Thymus (tissue), 11 donors: ENCODE data around the gene COL1A2. TPM values are rescaled to one million over a fixed set of nuclear protein-coding genes. Genes with fewer than 3 reads are reported as not detected.

Source experiments
- DNase-seq, 9 donors: peaks; one replicate each; pipeline ENCODE4 v3.0.0-alpha.2; 2013; ENCODE audit warnings: low spot score in 9 of 9, low read depth in 6 of 9, missing footprints in 1 of 9
- H3K27ac ChIP-seq, 2 donors: one replicate each; pipeline ENCODE4 v1.5.1; 2013; ENCODE audit warnings: control low read depth in 1 of 2, low read depth in 1 of 2, low read length in 1 of 2, mild to moderate bottlenecking in 1 of 2, moderate library complexity in 1 of 2
- H3K27me3 ChIP-seq, 2 donors: one replicate each; pipeline ENCODE4 v1.5.1; 2013; ENCODE audit warnings: low read length in 1 of 2; ENCODE audit not compliant: control insufficient read depth in 2 of 2, insufficient read depth in 1 of 2
- H3K36me3 ChIP-seq, 2 donors: one replicate each; pipeline ENCODE4 v1.5.1; 2013; ENCODE audit warnings: low read length in 1 of 2, mild to moderate bottlenecking in 1 of 2, moderate library complexity in 1 of 2; ENCODE audit not compliant: control insufficient read depth in 2 of 2, insufficient read depth in 2 of 2
- H3K4me1 ChIP-seq, 2 donors: one replicate each; pipeline ENCODE4 v1.5.1; 2013; ENCODE audit warnings: low read length in 2 of 2; ENCODE audit not compliant: control insufficient read depth in 2 of 2, insufficient read depth in 2 of 2
- H3K4me3 ChIP-seq, 2 donors: one replicate each; pipeline ENCODE4 v1.5.1; 2013; ENCODE audit warnings: low read length in 2 of 2, control low read depth in 1 of 2, mild to moderate bottlenecking in 1 of 2
- H3K9me3 ChIP-seq, 2 donors: one replicate each; pipeline ENCODE4 v1.5.1; 2013; ENCODE audit warnings: low read length in 1 of 2, mild to moderate bottlenecking in 1 of 2; ENCODE audit not compliant: control insufficient read depth in 2 of 2, insufficient read depth in 1 of 2
- WGBS: extraction: QIAGEN DNeasy Blood & Tissue Kit; methylation state at CpG from one replicate; pipeline ENCODE4 v1.1.7; 2013; 5-methylcytosine and 5-hydroxymethylcytosine counted together
- polyA plus RNA-seq: library from polyadenylated mRNA; stranded (reverse); fragments of 200-250 nt; gene quantifications from one replicate; pipeline ENCODE4 v1.2.3, GENCODE V29; 2013
- total RNA-seq: library from RNA; stranded (reverse); fragments of 120-200 nt; gene quantifications from one replicate; pipeline ENCODE4 v1.2.4, GENCODE V29; 2013
- donor health status: healthy.

COL1A2 gene
- total and polyA plus RNA-seq, 2 donors = 27.4 to 55.3 TPM

GRCh38 chr7:94409200-94409948 lies 14.7 kb downstream of the COL1A2 start:
- Histone ChIP-seq H3K27me3 (no peaks in the 10 kb centered on the region), H3K36me3 (no peaks in the 10 kb centered on the region), H3K9me3 (no peaks in the 10 kb centered on the region), H3K27ac (no peak overlapping the region), H3K4me1 (no peaks in the 10 kb centered on the region), H3K4me3 (no peak overlapping the region)
- no peak for DNase-seq
- 89% methylated on average over 15 of the region's 15 CpGs for WGBS

GRCh38 chr7:94410413-94411187 lies 15.9 kb downstream of the COL1A2 start:
- Histone ChIP-seq H3K27me3 (no peaks in the 10 kb centered on the region), H3K4me1 (no peaks in the 10 kb centered on the region), H3K9me3 (no peaks in the 10 kb centered on the region), H3K27ac (no peak overlapping the region), H3K4me3 (no peak overlapping the region), H3K36me3 (no peaks in the 10 kb centered on the region)
- WGBS = 87% methylated on average over 6 of the region's 6 CpGs
- no peak for DNase-seq

- Histone ChIP-seq H3K36me3 (no peaks in the 10 kb centered on the region), H3K4me3 (no peak overlapping the region), H3K4me1 (no peaks in the 10 kb centered on the region), H3K27ac (no peak overlapping the region), H3K27me3 (no peaks in the 10 kb centered on the region), H3K9me3 (no peaks in the 10 kb centered on the region)
- no peak for DNase-seq
These were observed 16.4 kb downstream of the COL1A2 start for GRCh38 chr7:94411188-94411466.

- Histone ChIP-seq H3K27ac (no peak overlapping the region), H3K4me3 (no peak overlapping the region), H3K27me3 (no peaks in the 10 kb centered on the region), H3K9me3 (no peaks in the 10 kb centered on the region), H3K36me3 (peaks cover 0 to under 1% of the 10 kb centered on the region in 2 donors), H3K4me1 (no peaks in the 10 kb centered on the region)
- DNase-seq = no peak
- 87% methylated on average over 3 of the region's 3 CpGs for WGBS
These were observed 18.1 kb downstream of the COL1A2 start for GRCh38 chr7:94412762-94413322.

GRCh38 chr7:94414481-94414880 lies 19.8 kb downstream of the COL1A2 start:
- Histone ChIP-seq H3K36me3 (peaks cover 0 to 2% of the 10 kb centered on the region in 2 donors), H3K27me3 (no peaks in the 10 kb centered on the region), H3K27ac (no peak overlapping the region), H3K4me3 (no peak overlapping the region), H3K4me1 (no peaks in the 10 kb centered on the region), H3K9me3 (no peaks in the 10 kb centered on the region)
- DNase-seq = no peak
- WGBS = 84% methylated on average over 2 of the region's 2 CpGs

- Histone ChIP-seq H3K36me3 (peaks cover 0 to 2% of the 10 kb centered on the region in 2 donors), H3K9me3 (no peaks in the 10 kb centered on the region), H3K4me1 (no peaks in the 10 kb centered on the region), H3K27me3 (no peaks in the 10 kb centered on the region), H3K4me3 (no peak overlapping the region), H3K27ac (no peak overlapping the region)
- no peak for DNase-seq
These were observed 20.3 kb downstream of the COL1A2 start for GRCh38 chr7:94414980-94415379.

- no peak for DNase-seq
- no peaks in the 10 kb centered on the region for H3K4me1 ChIP-seq
- H3K36me3 ChIP-seq = peaks cover 0 to 5% of the 10 kb centered on the region in 2 donors
- H3K9me3 ChIP-seq = no peaks in the 10 kb centered on the region
- 98% methylated on average over 1 of the region's 1 CpG for WGBS
- no peak overlapping the region for H3K4me3 ChIP-seq
- no peaks in the 10 kb centered on the region for H3K27me3 ChIP-seq
- no peak overlapping the region for H3K27ac ChIP-seq
These were observed 22.6 kb downstream of the COL1A2 start for GRCh38 chr7:94417306-94417705.

- H3K36me3 ChIP-seq = peaks cover 0 to 5% of the 10 kb centered on the region in 2 donors
- no peak overlapping the region for H3K27ac ChIP-seq
- no peak overlapping the region for H3K4me3 ChIP-seq
- H3K4me1 ChIP-seq = no peaks in the 10 kb centered on the region
- no peak for DNase-seq
- 97% methylated on average over 3 of the region's 3 CpGs for WGBS
- H3K27me3 ChIP-seq = no peaks in the 10 kb centered on the region
- H3K9me3 ChIP-seq = no peaks in the 10 kb centered on the region
These were observed 23.2 kb downstream of the COL1A2 start for GRCh38 chr7:94417901-94418300.

- Histone ChIP-seq H3K27me3 (no peaks in the 10 kb centered on the region), H3K9me3 (no peaks in the 10 kb centered on the region), H3K4me3 (no peak overlapping the region), H3K4me1 (no peaks in the 10 kb centered on the region), H3K27ac (no peak overlapping the region), H3K36me3 (peaks cover 0 to 5% of the 10 kb centered on the region in 2 donors)
- no peak for DNase-seq
- 86% methylated on average over 5 of the region's 5 CpGs for WGBS
These were observed 24.2 kb downstream of the COL1A2 start for GRCh38 chr7:94418851-94419250.
